Measurements from ENCODE around the gene TBC1D22A. TPM values are rescaled to one million over a fixed set of nuclear protein-coding genes. Genes with fewer than 3 reads are reported as not detected.

The TBC1D22A gene
- total and polyA plus RNA-seq, 9 of the 15 experiments (the other 6 are each of a cell fraction or from before 2014, with no cell fraction given) = 0.20 to 11.5 (median 5.2) TPM

GRCh38 chr22:47176573-47177333, 414.3 kb downstream of the TBC1D22A start (continued):
- no peak for TF ChIP-seq RREB1 (CRISPR knock-in tag; IDR thresholded peaks at IDR 0.05)
- TF ChIP-seq RBBP5 (IDR thresholded peaks at IDR 0.05; ENCODE audit: borderline replicate concordance, insufficient read depth, low read length, poor library complexity, severe bottlenecking) = no peak
- TF ChIP-seq NFE2L1 (tag; IDR thresholded peaks at IDR 0.05; ENCODE audit: borderline replicate concordance, low read depth) = no peak
- no peak for TF ChIP-seq MECOM (CRISPR knock-in tag; IDR thresholded peaks at IDR 0.05)
- no peak for TF ChIP-seq POU5F1 (IDR thresholded peaks at IDR 0.05; ENCODE audit: borderline replicate concordance, low read depth, low read length, partially characterized antibody)
- no peak for TF ChIP-seq ETS1 (conservative IDR thresholded peaks at IDR 0.05; ENCODE audit: control insufficient read depth, low read depth, low read length)
- no peak for TF ChIP-seq HDGF (IDR thresholded peaks at IDR 0.05)
- no peak for TF ChIP-seq ZNF408 (CRISPR knock-in tag; IDR thresholded peaks at IDR 0.05; ENCODE audit: low read depth)

Measured in K562 (cell line).